ENCODE data around the gene MYBPC1.
"Not testable (repeated sequence)": the region's sequence is repeated elsewhere in the genome, so short reads cannot be mapped to it uniquely, and the experiment has no call there.

MYBPC1 gene

GRCh38 chr12:101733166-101733565, 138.4 kb downstream of the MYBPC1 start:
- no peak for DNase-seq (ENCODE audit: low spot score)

DNA sequence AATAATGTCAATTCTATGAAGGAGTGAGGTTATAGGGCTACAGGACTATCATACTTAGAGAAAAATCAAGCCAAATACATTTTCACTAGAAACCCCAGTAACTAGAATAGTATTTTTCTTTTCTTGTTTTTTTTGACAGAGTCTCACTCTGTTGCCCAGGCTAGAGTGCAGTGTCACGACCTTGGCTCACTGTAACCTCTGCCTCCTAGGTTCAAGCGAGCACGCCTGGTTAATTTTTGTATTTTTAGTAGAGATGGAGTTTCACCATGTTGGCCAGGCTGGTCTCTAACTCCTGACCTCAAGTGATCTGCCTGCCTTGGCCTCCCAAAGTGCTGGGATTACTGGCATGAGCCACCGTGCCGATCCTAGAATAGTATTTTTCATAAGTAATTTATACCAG, 139.7 kb downstream of the MYBPC1 start:
- DNase-seq (ENCODE audit: low spot score) = not testable (repeated sequence)
